ENCODE measurements around the gene SNAPC2. TPM values are rescaled to one million over a fixed set of nuclear protein-coding genes. Genes with fewer than 3 reads are reported as not detected.

The SNAPC2 gene
- total RNA-seq, 1 donor from 2014 or later, result 17.4 TPM

- Histone ChIP-seq H3K27me3 (no peaks in the 10 kb centered on the region), H3K36me3 (peaks cover 0 to 40% of the 10 kb centered on the region in 2 donors), H3K4me3 (no peak within 1 kb of the TSS), H3K9me3 (no peaks in the 10 kb centered on the region), H3K27ac (no peak within 1 kb of the TSS), H3K4me1 (peaks cover 41% of the 10 kb centered on the region)
- intact Hi-C loops (cut with DNase I), result loop anchor here (10.0 kb wide), 1 partner anchor 90 kb away; the partner anchor contains the start of gene ELAVL1
- TF ChIP-seq POLR2A (IDR thresholded peaks at IDR 0.05) (no peak), POLR2AphosphoS5 (IDR thresholded peaks at IDR 0.05; ENCODE audit: insufficient read depth in 1 of 2, low read depth in 1 of 2) (no peak), CTCF (IDR thresholded peaks at IDR 0.05) (no peak)
- DNase-seq (ENCODE audit: extremely low spot score in 2 of 2), result no peak
Observed at GRCh38 chr19:7914598-7915045, 5.5 kb upstream of the SNAPC2 start, which contains the start of gene TGFBR3L. TGFBR3L (plus strand) TSS chr19:7914830.

GRCh38 chr19:7915250-7916102 is 4.7 kb upstream of the SNAPC2 start:
- TF ChIP-seq POLR2A (IDR thresholded peaks at IDR 0.05) (no peak), POLR2AphosphoS5 (IDR thresholded peaks at IDR 0.05; ENCODE audit: insufficient read depth in 1 of 2, low read depth in 1 of 2) (no peak), CTCF (IDR thresholded peaks at IDR 0.05) (no peak)
- intact Hi-C loops (cut with DNase I), result loop anchor here (10.0 kb wide), 1 partner anchor 89 kb away; the partner anchor contains the start of gene ELAVL1
- no peaks in the 10 kb centered on the region for H3K9me3 ChIP-seq
- DNase-seq (ENCODE audit: extremely low spot score in 2 of 2), result no peak
- no peaks in the 10 kb centered on the region for H3K27me3 ChIP-seq
- H3K27ac ChIP-seq, result peak overlapping the region; percentile 63
- peak overlapping the region; percentile 41 to 48 for H3K4me3 ChIP-seq
- H3K4me1 ChIP-seq, result peaks cover 46% of the 10 kb centered on the region
- H3K36me3 ChIP-seq, result peaks cover 0 to 32% of the 10 kb centered on the region in 2 donors

- peak overlapping the region; percentile 63 for H3K27ac ChIP-seq
- peak overlapping the region; percentile 41 to 48 for H3K4me3 ChIP-seq
- H3K9me3 ChIP-seq, result no peaks in the 10 kb centered on the region
- intact Hi-C loops (cut with DNase I), result loop anchor here (10.0 kb wide), 1 partner anchor 88 kb away; the partner anchor contains the start of gene ELAVL1
- peaks cover 0 to 23% of the 10 kb centered on the region in 2 donors for H3K36me3 ChIP-seq
- TF ChIP-seq CTCF (IDR thresholded peaks at IDR 0.05), result no peak
- TF ChIP-seq POLR2A (IDR thresholded peaks at IDR 0.05), result no peak
- TF ChIP-seq POLR2AphosphoS5 (IDR thresholded peaks at IDR 0.05; ENCODE audit: insufficient read depth in 1 of 2, low read depth in 1 of 2), result no peak
- no peak for DNase-seq (ENCODE audit: extremely low spot score in 2 of 2)
- H3K4me1 ChIP-seq, result peaks cover 50% of the 10 kb centered on the region
- no peaks in the 10 kb centered on the region for H3K27me3 ChIP-seq
Observed at GRCh38 chr19:7916103-7916954, 3.8 kb upstream of the SNAPC2 start.

- peaks cover 0 to 22% of the 10 kb centered on the region in 2 donors for H3K36me3 ChIP-seq
- no peak for TF ChIP-seq POLR2A (IDR thresholded peaks at IDR 0.05)
- no peak for TF ChIP-seq POLR2AphosphoS5 (IDR thresholded peaks at IDR 0.05; ENCODE audit: insufficient read depth in 1 of 2, low read depth in 1 of 2)
- TF ChIP-seq CTCF (IDR thresholded peaks at IDR 0.05), result no peak
- DNase-seq (ENCODE audit: extremely low spot score in 2 of 2), result no peak
- peak overlapping the region; percentile 63 for H3K27ac ChIP-seq
- H3K9me3 ChIP-seq, result no peaks in the 10 kb centered on the region
- peak overlapping the region; percentile 41 to 48 for H3K4me3 ChIP-seq
- peaks cover 56% of the 10 kb centered on the region for H3K4me1 ChIP-seq
- intact Hi-C loops (cut with DNase I), result loop anchor here (10.0 kb wide), 1 partner anchor 88 kb away; the partner anchor contains the start of gene ELAVL1
- no peaks in the 10 kb centered on the region for H3K27me3 ChIP-seq
Observed at GRCh38 chr19:7916955-7917266, 3.2 kb upstream of the SNAPC2 start.
